ENCODE results near the gene TSPEAR. TPM values are rescaled to one million over a fixed set of nuclear protein-coding genes. Genes with fewer than 3 reads are reported as not detected.

The TSPEAR gene
- total and polyA plus RNA-seq, 2 donors from 2014 or later, result 0.09 to 0.22 TPM

DNA sequence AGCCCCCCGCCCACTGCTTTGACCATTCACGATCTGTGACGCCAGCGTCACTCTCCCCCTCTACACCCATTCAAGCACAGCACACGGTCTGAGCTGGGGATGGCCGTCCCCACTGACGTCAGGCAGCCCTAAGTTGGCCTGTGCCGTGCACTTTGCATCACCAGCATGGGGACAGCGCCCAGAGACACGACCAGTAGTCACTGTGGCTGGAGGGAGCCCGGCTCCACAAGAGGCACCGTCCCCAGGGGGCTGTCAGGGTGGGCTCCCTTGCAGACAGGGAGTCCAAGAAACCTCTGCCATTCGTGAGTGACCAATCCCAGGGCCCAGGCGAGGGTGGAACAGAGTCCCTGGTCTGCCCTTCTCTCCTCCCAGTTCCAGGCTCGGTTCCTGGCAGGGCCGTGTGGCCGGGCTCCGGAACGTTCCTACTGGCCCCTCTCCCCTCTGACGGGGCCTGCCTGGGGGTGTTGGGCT is 97.2 kb downstream of the TSPEAR start:
- Histone ChIP-seq H3K36me3 (ENCODE audit: control insufficient read depth in 2 of 3, insufficient read depth in 3 of 3, low read length in 3 of 3) (no peaks in the 10 kb centered on the region), H3K4me3 (ENCODE audit: low read length in 3 of 3) (no peak overlapping the region), H3K4me1 (ENCODE audit: control insufficient read depth in 2 of 3, insufficient read depth in 2 of 3, low read depth in 1 of 3, low read length in 3 of 3) (no peaks in the 10 kb centered on the region), H3K27ac (ENCODE audit: low read depth in 2 of 2, low read length in 2 of 2) (no peak overlapping the region), H3K27me3 (ENCODE audit: control insufficient read depth, insufficient read depth, low read length) (no peaks in the 10 kb centered on the region), H3K9me3 (ENCODE audit: control insufficient read depth in 2 of 3, insufficient read depth in 1 of 3, low read length in 3 of 3) (peaks cover 0 to 5% (median 0%) of the 10 kb centered on the region in 3 donors), H3K9ac (ENCODE audit: low read length in 3 of 3) (no peak overlapping the region)
- intact Hi-C loops (cut with DNase I), result no loop called here
- DNase-seq, result peak in 1 of 5 donors; percentile 55
- no peak for FAIRE-seq
- TF ChIP-seq, protein P1, sequence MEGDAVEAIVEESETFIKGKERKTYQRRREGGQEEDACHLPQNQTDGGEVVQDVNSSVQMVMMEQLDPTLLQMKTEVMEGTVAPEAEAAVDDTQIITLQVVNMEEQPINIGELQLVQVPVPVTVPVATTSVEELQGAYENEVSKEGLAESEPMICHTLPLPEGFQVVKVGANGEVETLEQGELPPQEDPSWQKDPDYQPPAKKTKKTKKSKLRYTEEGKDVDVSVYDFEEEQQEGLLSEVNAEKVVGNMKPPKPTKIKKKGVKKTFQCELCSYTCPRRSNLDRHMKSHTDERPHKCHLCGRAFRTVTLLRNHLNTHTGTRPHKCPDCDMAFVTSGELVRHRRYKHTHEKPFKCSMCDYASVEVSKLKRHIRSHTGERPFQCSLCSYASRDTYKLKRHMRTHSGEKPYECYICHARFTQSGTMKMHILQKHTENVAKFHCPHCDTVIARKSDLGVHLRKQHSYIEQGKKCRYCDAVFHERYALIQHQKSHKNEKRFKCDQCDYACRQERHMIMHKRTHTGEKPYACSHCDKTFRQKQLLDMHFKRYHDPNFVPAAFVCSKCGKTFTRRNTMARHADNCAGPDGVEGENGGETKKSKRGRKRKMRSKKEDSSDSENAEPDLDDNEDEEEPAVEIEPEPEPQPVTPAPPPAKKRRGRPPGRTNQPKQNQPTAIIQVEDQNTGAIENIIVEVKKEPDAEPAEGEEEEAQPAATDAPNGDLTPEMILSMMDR (IDR thresholded peaks at IDR 0.05; ENCODE audit: borderline replicate concordance, extremely low read depth, insufficient read depth), result no peak

DNA sequence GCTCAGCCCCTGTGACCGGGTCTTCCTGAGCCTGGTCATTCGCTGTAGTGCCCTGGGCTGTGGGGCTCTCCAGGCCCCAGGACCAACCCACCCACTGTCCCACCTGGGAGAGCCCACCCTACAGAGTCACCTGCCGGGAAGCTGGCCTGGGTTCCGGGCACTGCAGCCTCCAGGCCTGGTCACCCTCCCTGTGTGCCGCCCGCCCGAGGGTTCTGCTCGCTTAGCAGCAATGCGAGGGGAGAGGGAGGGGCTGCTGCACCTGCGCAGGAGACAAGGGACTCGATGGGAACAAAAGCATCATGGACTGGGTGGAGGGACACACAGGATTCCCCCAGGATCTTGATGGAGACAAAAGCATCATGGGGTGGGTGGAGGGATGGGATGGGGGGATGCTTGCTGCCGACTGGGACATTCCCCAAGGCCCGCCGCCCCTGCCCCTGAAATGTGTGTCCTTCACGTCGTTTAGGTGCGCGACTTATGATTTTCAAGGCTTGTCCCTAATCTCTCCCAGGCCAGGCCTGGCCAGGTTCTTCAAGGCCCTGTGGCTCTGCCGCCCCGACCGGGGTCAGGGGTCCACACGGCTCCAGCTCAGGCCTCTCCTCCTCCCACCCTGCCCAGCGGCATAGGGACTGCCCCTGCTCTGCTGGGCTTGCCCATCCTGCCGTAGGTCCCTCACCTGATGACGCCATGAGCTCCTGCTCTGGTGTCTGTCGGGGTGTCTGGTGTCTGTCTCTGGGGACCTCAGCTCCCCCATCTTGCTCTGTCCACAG is 97.8 kb downstream of the TSPEAR start:
- TF ChIP-seq, protein P1 (IDR thresholded peaks at IDR 0.05; ENCODE audit: borderline replicate concordance, extremely low read depth, insufficient read depth), result no peak
- Histone ChIP-seq H3K9ac (ENCODE audit: low read length in 3 of 3) (no peak overlapping the region), H3K9me3 (ENCODE audit: control insufficient read depth in 2 of 3, insufficient read depth in 1 of 3, low read length in 3 of 3) (peaks cover 0 to 5% (median 0%) of the 10 kb centered on the region in 3 donors), H3K4me3 (ENCODE audit: low read length in 3 of 3) (no peak overlapping the region), H3K4me1 (ENCODE audit: control insufficient read depth in 2 of 3, insufficient read depth in 2 of 3, low read depth in 1 of 3, low read length in 3 of 3) (no peaks in the 10 kb centered on the region), H3K27me3 (ENCODE audit: control insufficient read depth, insufficient read depth, low read length) (no peaks in the 10 kb centered on the region), H3K36me3 (ENCODE audit: control insufficient read depth in 2 of 3, insufficient read depth in 3 of 3, low read length in 3 of 3) (no peaks in the 10 kb centered on the region), H3K27ac (ENCODE audit: low read depth in 2 of 2, low read length in 2 of 2) (no peak overlapping the region)
- intact Hi-C loops (cut with DNase I), result no loop called here
- no peak for FAIRE-seq
- peak in 1 of 5 donors; percentile 66 for DNase-seq

GRCh38 chr21:44612669-44613229 is 98.6 kb downstream of the TSPEAR start:
- peaks cover 0 to 5% (median 0%) of the 10 kb centered on the region in 3 donors for H3K9me3 ChIP-seq (ENCODE audit: control insufficient read depth in 2 of 3, insufficient read depth in 1 of 3, low read length in 3 of 3)
- H3K27me3 ChIP-seq (ENCODE audit: control insufficient read depth, insufficient read depth, low read length), result no peaks in the 10 kb centered on the region
- TF ChIP-seq, protein P1 (IDR thresholded peaks at IDR 0.05; ENCODE audit: borderline replicate concordance, extremely low read depth, insufficient read depth), result no peak
- no peak overlapping the region for H3K27ac ChIP-seq (ENCODE audit: low read depth in 2 of 2, low read length in 2 of 2)
- H3K9ac ChIP-seq (ENCODE audit: low read length in 3 of 3), result no peak overlapping the region
- no peak overlapping the region for H3K4me3 ChIP-seq (ENCODE audit: low read length in 3 of 3)
- H3K4me1 ChIP-seq (ENCODE audit: control insufficient read depth in 2 of 3, insufficient read depth in 2 of 3, low read depth in 1 of 3, low read length in 3 of 3), result no peaks in the 10 kb centered on the region
- intact Hi-C loops (cut with DNase I), result no loop called here
- H3K36me3 ChIP-seq (ENCODE audit: control insufficient read depth in 2 of 3, insufficient read depth in 3 of 3, low read length in 3 of 3), result no peaks in the 10 kb centered on the region
- FAIRE-seq, result no peak
- DNase-seq, result peak in 1 of 5 donors; percentile 71

Data from kidney (tissue), 14 donors.